HG03196 (cell line): ENCODE results near the gene DCAF10.
"Not testable (repeated sequence)": the region's sequence is repeated elsewhere in the genome, so short reads cannot be mapped to it uniquely, and the experiment has no call there.

Source experiments
- ATAC-seq: cut with Tn5 transposase; IDR thresholded peaks from one replicate; pipeline ENCODE4 v1.9.1; 2021; ENCODE audit not compliant: unreplicated experiment

DCAF10 gene

DNA sequence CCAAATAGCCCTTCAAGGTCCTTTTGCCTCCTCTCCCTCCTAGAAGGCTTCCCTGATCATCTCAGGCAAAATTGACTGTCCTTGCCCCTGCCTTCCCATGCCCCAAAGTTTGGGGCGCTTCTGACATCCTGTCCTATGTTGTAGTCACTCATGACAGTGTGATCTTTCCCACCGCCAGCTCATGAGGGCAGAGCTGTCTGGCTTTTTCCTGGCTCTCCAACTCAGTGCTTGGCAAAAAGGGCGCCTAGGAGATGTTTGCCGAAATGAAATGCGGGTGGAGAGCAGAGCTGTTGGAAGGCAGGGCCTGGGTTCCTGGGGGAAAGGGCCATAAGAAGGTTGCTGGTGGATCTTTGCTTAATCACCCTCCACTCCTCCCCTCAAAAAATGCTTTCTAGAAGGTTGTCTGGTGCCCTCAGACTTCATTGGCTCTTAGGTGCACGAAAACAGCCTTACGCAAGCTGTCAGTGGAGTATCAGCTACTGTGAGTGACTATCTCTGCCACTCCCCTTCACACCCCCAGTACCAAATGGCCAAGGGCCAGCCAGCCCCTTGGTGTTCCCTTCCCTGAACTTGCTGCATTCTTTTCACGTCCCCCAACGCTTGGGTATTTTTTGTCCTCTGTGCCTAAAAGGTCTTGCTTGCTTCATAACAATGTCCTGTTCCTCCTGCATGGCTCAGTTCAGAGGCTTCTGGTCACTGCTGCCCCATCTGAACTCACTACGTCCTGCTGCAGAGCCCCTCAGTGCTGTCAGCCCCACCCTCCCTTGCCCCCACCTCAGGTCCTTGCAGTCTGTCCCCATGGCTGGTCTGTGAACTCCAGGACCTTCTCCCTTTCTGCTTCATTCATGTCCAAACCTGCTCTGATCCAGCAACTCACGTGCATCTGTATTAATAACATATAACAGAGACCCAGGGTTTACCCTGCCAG is 106.0 kb downstream of the DCAF10 start:
- ATAC-seq: no peak

GRCh38 chr9:37908283-37908682 is 107.7 kb downstream of the DCAF10 start:
- no peak for ATAC-seq

DNA sequence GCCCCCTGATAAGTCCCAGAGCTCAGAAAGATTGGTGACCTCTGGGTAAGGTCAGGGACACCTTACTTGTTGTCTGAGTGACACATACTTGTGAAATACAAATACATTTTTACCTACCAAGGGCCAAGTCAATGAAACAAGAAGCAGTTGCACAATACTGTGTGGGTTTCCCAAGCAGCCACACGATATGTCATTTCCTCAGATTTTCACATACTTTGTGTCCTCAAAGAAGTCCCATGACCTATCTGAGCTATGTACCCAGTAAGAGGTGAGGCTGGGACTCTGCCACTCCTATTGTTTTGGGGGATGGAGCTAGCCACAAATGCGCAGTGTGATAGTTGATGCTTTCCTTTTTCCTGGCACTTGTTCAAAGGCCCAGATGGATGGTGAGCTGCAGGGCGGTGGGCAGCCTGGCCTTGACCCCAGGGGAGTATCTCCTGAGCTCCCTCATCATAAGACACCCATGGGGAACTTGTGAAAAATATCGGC is 108.1 kb downstream of the DCAF10 start:
- ATAC-seq: no peak

- no peak for ATAC-seq
Observed at GRCh38 chr9:37909326-37909725, 108.7 kb downstream of the DCAF10 start.

- ATAC-seq: not testable (repeated sequence)
Observed at GRCh38 chr9:37909836-37910235, 109.2 kb downstream of the DCAF10 start.

GRCh38 chr9:37910271-37910670 is 109.7 kb downstream of the DCAF10 start:
- ATAC-seq: no peak

DNA sequence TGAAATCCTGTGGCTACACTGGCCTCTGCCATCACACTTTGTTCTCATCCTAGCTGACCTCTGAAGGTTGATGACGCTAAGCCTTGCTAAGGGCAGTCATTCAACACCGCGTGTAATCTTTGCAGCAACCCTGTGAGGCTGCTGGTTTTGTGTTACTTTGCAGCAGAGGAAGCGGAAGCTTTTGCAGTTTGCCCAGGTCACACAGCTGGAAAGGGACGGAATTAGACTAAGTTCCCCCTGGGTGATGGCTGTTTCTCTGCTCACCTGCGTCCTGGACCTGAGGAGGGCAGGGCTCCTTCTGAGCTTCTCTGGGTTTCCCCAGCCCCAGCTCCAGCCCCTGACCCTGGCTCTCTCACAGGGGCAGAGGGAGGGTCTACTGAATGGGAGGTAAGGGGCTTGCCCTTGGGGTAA is 110.7 kb downstream of the DCAF10 start:
- ATAC-seq: no peak

DNA sequence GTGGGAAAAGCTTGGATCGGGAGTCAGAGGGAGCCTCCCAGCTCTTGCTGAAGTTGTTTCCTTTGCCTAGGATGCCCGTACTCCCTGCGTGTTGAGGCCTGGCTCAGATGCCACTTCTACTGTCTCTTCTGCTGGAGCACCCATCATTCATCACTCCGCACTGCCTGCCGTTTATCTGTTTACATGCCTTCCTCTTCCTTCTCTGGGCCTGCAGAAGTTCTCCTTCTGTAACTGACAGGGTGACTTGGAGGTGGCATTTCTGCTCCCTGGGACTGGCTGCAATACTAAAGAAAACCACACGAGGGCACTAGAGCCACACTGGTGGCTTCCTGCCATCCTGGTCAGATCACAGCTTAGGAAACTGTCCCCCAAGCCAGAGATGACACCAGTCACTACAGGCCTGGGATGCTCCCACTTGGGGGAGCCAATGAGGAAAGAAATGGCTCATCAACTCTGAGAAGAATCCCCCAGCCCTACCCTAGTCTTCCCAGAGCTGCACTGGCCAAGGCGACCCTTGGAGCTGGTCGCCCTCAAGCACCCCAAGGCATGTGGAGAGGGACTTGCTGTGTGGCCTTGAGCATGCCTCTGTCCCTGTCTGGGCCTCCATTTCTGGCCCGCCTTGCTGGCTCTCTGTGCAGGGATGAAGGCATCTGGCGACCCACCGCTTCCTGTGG is 113.0 kb downstream of the DCAF10 start:
- no peak for ATAC-seq

- no peak for ATAC-seq
Observed at GRCh38 chr9:37914154-37914551, 113.6 kb downstream of the DCAF10 start.

DNA sequence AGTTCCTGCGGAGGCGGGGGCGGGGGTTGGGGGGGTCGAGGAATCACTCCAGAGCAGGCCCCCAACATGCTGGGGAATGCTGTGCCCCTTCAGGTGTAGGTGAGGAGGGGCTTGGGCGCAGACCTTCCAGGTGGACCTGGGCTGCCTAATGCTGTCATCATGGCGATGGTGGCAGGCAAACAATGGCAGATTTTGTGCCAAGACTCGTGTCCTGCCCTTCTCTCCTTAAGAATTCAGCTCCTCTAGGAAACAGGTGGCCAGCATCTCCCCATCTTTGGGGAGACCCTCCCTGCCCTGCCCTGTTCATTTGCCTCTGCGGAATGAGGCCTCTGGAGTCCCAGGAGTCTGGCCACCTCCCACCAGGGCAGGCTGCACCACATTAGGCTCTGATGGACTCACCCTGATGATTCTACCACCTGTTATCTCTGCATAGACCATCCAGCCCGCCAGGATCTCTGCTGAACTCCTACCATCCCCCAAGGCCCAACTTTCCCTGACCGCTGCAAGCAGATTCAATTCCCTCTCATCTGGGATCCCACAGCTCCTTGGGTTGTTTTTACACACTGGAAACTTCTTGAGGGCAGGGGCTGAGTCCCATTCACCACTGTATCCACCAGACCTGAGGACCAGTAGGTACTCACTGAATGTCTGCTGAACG is 114.2 kb downstream of the DCAF10 start:
- ATAC-seq: no peak

- no peak for ATAC-seq
Observed at GRCh38 chr9:37915911-37916470, 115.4 kb downstream of the DCAF10 start.

DNA sequence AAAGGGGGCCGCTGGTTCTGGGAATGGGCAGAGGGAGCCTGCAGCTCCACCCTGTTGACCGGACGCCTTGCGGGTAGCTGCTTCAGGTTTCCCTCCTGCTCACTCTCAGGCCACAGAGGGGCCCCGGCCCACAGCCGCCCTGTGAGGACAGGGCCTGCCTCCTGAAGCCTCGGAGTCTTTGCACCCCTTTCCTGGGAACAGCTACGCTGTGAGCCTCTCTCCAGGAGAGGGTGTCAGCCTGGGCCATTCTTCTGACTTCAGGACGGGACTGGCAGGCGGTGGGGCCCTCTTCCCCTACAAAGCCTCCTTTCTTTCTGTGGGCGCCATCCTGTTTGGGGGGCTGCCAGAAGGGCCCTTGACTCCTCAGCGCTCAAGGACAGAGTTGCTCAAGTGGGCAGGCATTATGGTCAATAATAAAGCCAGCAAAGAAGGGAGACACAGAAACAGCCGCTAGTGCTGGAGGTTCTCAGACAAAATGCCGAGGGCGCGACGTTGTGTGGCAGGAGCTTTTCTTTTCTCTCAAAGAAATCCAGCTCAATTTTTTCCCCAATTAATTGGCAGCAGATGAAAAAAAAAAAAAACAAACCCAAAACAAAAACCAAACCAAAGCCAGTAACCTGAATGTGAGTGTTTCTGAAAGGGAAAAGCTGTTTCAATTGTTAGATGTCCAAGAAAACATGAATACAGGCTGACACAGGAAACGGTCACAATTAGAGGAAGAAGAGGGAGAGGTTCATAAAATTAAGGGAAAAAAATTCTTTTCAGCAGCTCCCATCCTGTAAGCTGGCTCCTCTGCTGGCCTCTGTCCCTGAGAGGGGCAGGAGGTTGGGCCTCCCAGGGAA is 116.1 kb downstream of the DCAF10 start:
- ATAC-seq: no peak
